Upper lobe of right lung (tissue), 1 donor: ENCODE results near the gene GUCA2A. TPM values are rescaled to one million over a fixed set of nuclear protein-coding genes. Genes with fewer than 3 reads are reported as not detected.
A peak's percentile ranks its signal among the peaks of the same experiment; 100 is the strongest.

Experiments
- ATAC-seq: fragments of 200-7000 bp; cut with Tn5 transposase; one replicate; pipeline ENCODE4 v1.9.1; 2020; ENCODE audit warnings: mild to moderate bottlenecking, moderate library complexity
- DNase-seq: peaks from one replicate; pipeline ENCODE4 v3.0.0-alpha.2; 2020
- H3K27ac ChIP-seq: fragments of 200-600 bp; one replicate; pipeline ENCODE4 v1.8.0; 2022
- H3K27me3 ChIP-seq: fragments of 200-600 bp; one replicate; pipeline ENCODE4 v1.8.0; 2022; ENCODE audit warnings: mild to moderate bottlenecking
- H3K36me3 ChIP-seq: fragments of 200-600 bp; one replicate; pipeline ENCODE4 v1.8.0; 2022
- H3K4me1 ChIP-seq: fragments of 200-600 bp; one replicate; pipeline ENCODE4 v1.8.0; 2022
- H3K4me3 ChIP-seq: fragments of 200-600 bp; one replicate; pipeline ENCODE4 v1.8.0; 2022; ENCODE audit warnings: mild to moderate bottlenecking
- H3K9me3 ChIP-seq: fragments of 200-600 bp; one replicate; pipeline ENCODE4 v1.8.0; 2022
- CTCF ChIP-seq: fragments of 200-600 bp; IDR thresholded peaks from one replicate; pipeline ENCODE4 v1.8.0; 2022; ENCODE audit warnings: antibody characterized with exemption
- intact Hi-C: fragments of 100-400 bp; cut with DNase I; formaldehyde crosslinking; loops from one replicate; pipeline ENCODE4 v1.11.0; 2022
- total RNA-seq: library from RNA; stranded (reverse); fragmentation: NEBNext Ultra II Directional; extraction: Animal tissue kit (Norgen Biotek cat#: 25700); gene quantifications from one replicate; pipeline ENCODE4 v1.2.1, GENCODE V29; 2021
- donor health status: DM: no; HTN: yes; CAD: no; lungs with severe emphysema.

GUCA2A gene
- total RNA-seq, 1 donor from 2014 or later: not detected

GRCh38 chr1:42171679-42172266 is 7.2 kb upstream of the GUCA2A start:
- TF ChIP-seq CTCF: no peak
- ATAC-seq (no peak), DNase-seq (peak; percentile 35)
- Histone ChIP-seq H3K9me3 (no peaks in the 10 kb centered on the region), H3K4me1 (peaks cover 32% of the 10 kb centered on the region), H3K36me3 (no peaks in the 10 kb centered on the region), H3K27me3 (no peaks in the 10 kb centered on the region), H3K27ac (peak overlapping the region; percentile 30), H3K4me3 (no peak overlapping the region)
- intact Hi-C loops: no loop called here

DNA sequence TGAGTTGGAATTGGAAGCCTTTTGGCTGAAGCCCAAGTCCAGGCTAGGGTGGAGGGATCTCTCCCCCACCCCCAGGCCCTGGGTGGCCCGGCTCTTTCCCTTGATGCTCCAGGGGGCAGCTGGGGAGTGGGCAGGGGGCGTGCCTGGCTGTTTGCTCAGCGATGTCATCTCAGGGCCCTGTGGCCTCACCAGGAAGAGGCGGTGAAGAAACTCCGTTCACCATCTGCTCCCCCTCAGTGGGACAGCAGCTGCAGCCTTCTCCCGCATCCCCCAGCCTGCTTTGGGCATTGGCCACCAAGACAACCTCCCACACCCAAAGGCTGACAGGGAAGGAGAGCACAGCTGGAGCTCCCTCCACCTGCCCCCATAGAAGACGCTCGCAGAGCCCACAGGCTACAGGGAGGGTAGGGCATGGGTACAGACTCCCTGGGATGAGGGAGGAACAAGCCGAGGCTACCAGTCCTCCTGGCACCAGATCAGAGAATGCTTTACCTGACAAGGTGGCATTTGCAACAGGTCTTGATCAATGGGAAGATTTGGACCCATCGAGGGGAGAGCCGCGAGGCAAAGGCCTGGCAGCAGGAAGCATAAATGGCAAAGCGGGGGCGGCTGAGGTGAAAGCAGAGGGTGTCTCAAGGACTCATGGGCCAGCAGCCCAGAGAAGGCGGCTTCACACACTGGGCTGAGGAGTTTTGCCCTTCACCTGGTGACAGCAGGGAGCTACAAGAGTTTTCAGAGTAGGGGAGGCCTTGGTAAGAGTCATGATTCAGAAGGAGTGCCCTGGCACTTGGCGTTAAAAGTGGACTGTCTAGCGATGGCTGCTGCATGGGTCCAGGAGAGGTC is 6.5 kb upstream of the GUCA2A start:
- H3K4me3 ChIP-seq: no peak overlapping the region
- peaks cover 31% of the 10 kb centered on the region for H3K4me1 ChIP-seq
- no peak overlapping the region for H3K27ac ChIP-seq
- peak; percentile 67 for ATAC-seq
- no peaks in the 10 kb centered on the region for H3K27me3 ChIP-seq
- intact Hi-C loops: no loop called here
- peak; percentile 82 for DNase-seq
- no peak for TF ChIP-seq CTCF
- H3K9me3 ChIP-seq: no peaks in the 10 kb centered on the region
- H3K36me3 ChIP-seq: no peaks in the 10 kb centered on the region

DNA sequence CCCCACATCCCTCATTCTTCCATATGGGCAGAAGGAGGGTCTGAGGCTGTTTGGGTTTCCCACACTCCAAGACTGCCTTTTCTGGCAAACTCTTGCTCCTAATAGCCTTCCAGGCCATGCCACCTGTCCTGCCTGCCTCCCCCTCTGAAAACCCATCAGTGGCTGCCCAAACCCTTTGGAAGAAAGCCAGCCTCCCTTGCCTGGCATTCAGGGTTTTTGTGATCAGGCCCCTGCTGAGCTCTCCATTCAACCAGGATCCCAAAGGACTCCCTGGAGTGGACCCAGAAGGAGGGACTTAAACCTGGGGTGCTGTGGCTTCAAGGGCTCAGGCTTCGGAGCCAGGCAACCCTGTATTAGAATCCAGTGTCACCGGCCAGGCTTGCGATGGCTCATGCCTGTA is 4.2 kb upstream of the GUCA2A start:
- Histone ChIP-seq H3K4me3 (no peak overlapping the region), H3K4me1 (peaks cover 26% of the 10 kb centered on the region), H3K36me3 (no peaks in the 10 kb centered on the region), H3K27me3 (no peaks in the 10 kb centered on the region), H3K9me3 (no peaks in the 10 kb centered on the region), H3K27ac (no peak overlapping the region)
- TF ChIP-seq CTCF: no peak
- ATAC-seq: no peak
- DNase-seq: peak; percentile 38
- intact Hi-C loops: no loop called here

- TF ChIP-seq CTCF: no peak
- Histone ChIP-seq H3K4me3 (no peak overlapping the region), H3K4me1 (peaks cover 22% of the 10 kb centered on the region), H3K27me3 (no peaks in the 10 kb centered on the region), H3K9me3 (no peaks in the 10 kb centered on the region), H3K27ac (no peak overlapping the region), H3K36me3 (no peaks in the 10 kb centered on the region)
- DNase-seq (no peak), ATAC-seq (no peak)
- intact Hi-C loops: no loop called here
These were observed 3.8 kb upstream of the GUCA2A start for GRCh38 chr1:42168391-42168670.

- H3K9me3 ChIP-seq: no peaks in the 10 kb centered on the region
- H3K4me3 ChIP-seq: no peak overlapping the region
- TF ChIP-seq CTCF: no peak
- intact Hi-C loops: no loop called here
- no peaks in the 10 kb centered on the region for H3K27me3 ChIP-seq
- peaks cover 16% of the 10 kb centered on the region for H3K4me1 ChIP-seq
- no peak for ATAC-seq
- no peak overlapping the region for H3K27ac ChIP-seq
- no peaks in the 10 kb centered on the region for H3K36me3 ChIP-seq
- peak; percentile 61 for DNase-seq
These were observed 3.3 kb upstream of the GUCA2A start for GRCh38 chr1:42167611-42168390.
